GM23338 (cell line): ENCODE results near the gene MRPS10. TPM values are rescaled to one million over a fixed set of nuclear protein-coding genes. Genes with fewer than 3 reads are reported as not detected.

Experiments
- ATAC-seq: fragments of 200-7000 bp; cut with Tn5 transposase; 3 replicates; pipeline ENCODE4 v1.9.1; 2020
- DNase-seq: peaks from one replicate; pipeline ENCODE4 v3.0.0-alpha.2; 2015; ENCODE audit warnings: low spot score
- H2AFZ ChIP-seq: fragments of 200-600 bp; sonication (generic); 2 replicates; pipeline ENCODE4 v1.8.0; 2016; ENCODE audit warnings: antibody characterized with exemption, mild to moderate bottlenecking, moderate library complexity
- H3F3A ChIP-seq: fragments of 200-600 bp; sonication (generic); replicated peaks from 2 replicates; pipeline ENCODE4 v1.8.0; 2017; ENCODE audit warnings: antibody characterized with exemption, mixed run types, low read depth
- H3K27ac ChIP-seq: fragments of 200-600 bp; sonication (generic); 2 replicates; pipeline ENCODE4 v1.6.1; 2016; ENCODE audit warnings: low read depth
- H3K27me3 ChIP-seq: fragments of 200-600 bp; sonication (generic); 2 replicates; pipeline ENCODE4 v1.8.0; 2016; ENCODE audit warnings: mild to moderate bottlenecking, mixed run types, moderate library complexity; ENCODE audit not compliant: insufficient read depth
- H3K36me3 ChIP-seq: fragments of 200-600 bp; sonication (generic); 2 replicates; pipeline ENCODE4 v1.8.0; 2016; ENCODE audit warnings: mild to moderate bottlenecking; ENCODE audit not compliant: insufficient read depth
- H3K4me1 ChIP-seq: fragments of 200-600 bp; sonication (generic); 2 replicates; pipeline ENCODE4 v1.8.0; 2016; ENCODE audit warnings: mild to moderate bottlenecking, moderate library complexity; ENCODE audit not compliant: insufficient read depth
- H3K4me2 ChIP-seq: fragments of 200-600 bp; sonication (generic); 2 replicates; pipeline ENCODE4 v1.7.1; 2017; ENCODE audit warnings: mixed run types
- H3K4me3 ChIP-seq: fragments of 200-600 bp; sonication (generic); 2 replicates; pipeline ENCODE4 v1.6.1; 2016; ENCODE audit warnings: mixed run types
- H3K79me2 ChIP-seq: fragments of 200-600 bp; sonication (generic); replicated peaks from 2 replicates; pipeline ENCODE4 v1.8.0; 2017; ENCODE audit warnings: mild to moderate bottlenecking; ENCODE audit not compliant: insufficient read depth
- H3K9me2 ChIP-seq: fragments of 200-600 bp; sonication (generic); 2 replicates; pipeline ENCODE4 v1.8.0; 2017; ENCODE audit not compliant: insufficient read depth
- H4K20me1 ChIP-seq: fragments of 200-600 bp; sonication (generic); replicated peaks from 2 replicates; pipeline ENCODE4 v1.8.0; 2017; ENCODE audit warnings: mild to moderate bottlenecking; ENCODE audit not compliant: insufficient read depth
- H3K27ac Mint-ChIP-seq: 2 replicates; pipeline ENCODE4 v1.8.0; 2020; ENCODE audit warnings: inconsistent platforms, mild to moderate bottlenecking, moderate library complexity, mixed read lengths
- H3K27me3 Mint-ChIP-seq: 3 replicates; pipeline ENCODE4 v1.8.0; 2022; ENCODE audit warnings: low read depth, mild to moderate bottlenecking, moderate library complexity, mixed read lengths, inconsistent platforms; ENCODE audit not compliant: insufficient read depth, poor library complexity
- H3K36me3 Mint-ChIP-seq: 3 replicates; pipeline ENCODE4 v1.8.0; 2021; ENCODE audit warnings: low read depth, mild to moderate bottlenecking, inconsistent platforms, moderate library complexity, mixed read lengths
- H3K4me1 Mint-ChIP-seq: 3 replicates; pipeline ENCODE4 v1.8.0; 2020; ENCODE audit warnings: mild to moderate bottlenecking, inconsistent platforms, mixed read lengths
- H3K4me3 Mint-ChIP-seq: 3 replicates; pipeline ENCODE4 v1.8.0; 2021; ENCODE audit warnings: moderate library complexity, mild to moderate bottlenecking, inconsistent platforms, mixed read lengths
- H3K9me3 Mint-ChIP-seq: 3 replicates; pipeline ENCODE4 v1.8.0; 2020; ENCODE audit warnings: moderate library complexity, mild to moderate bottlenecking, inconsistent platforms, mixed read lengths
- CREB1 ChIP-seq: fragments of 250-450 bp; sonication (Bioruptor Pico); IDR thresholded peaks from 2 replicates; pipeline ENCODE4 v1.5.0; 2020; ENCODE audit warnings: low read depth, mild to moderate bottlenecking, moderate library complexity
- EZH2 ChIP-seq: fragments of 200-600 bp; sonication (generic); IDR thresholded peaks from one replicate; pipeline ENCODE4 v1.8.0; 2017; ENCODE audit warnings: antibody characterized with exemption, mild to moderate bottlenecking, low read depth; ENCODE audit not compliant: unreplicated experiment
- EZH2phosphoT487 ChIP-seq: fragments of 200-600 bp; sonication (generic); IDR thresholded peaks from one replicate; pipeline ENCODE4 v1.8.1; 2018; ENCODE audit warnings: antibody characterized with exemption; ENCODE audit not compliant: unreplicated experiment
- NANOG ChIP-seq: IDR thresholded peaks from 2 replicates; pipeline ENCODE4 v1.6.1; 2016; ENCODE audit warnings: antibody characterized with exemption, borderline replicate concordance
- POLR2AphosphoS5 ChIP-seq: IDR thresholded peaks from 2 replicates; pipeline ENCODE4 v1.6.1; 2016; ENCODE audit warnings: antibody characterized with exemption, low read depth
- ZNF114 ChIP-seq: fragments of 250-450 bp; sonication (Bioruptor Pico); IDR thresholded peaks from 2 replicates; pipeline ENCODE4 v1.5.0; 2020; ENCODE audit warnings: mild to moderate bottlenecking, moderate library complexity
- ZNF331 ChIP-seq: fragments of 250-450 bp; sonication (Bioruptor Pico); IDR thresholded peaks from 2 replicates; pipeline ENCODE4 v1.5.0; 2020; ENCODE audit warnings: low read depth, mild to moderate bottlenecking, moderate library complexity
- polyA plus RNA-seq: library from polyadenylated mRNA; unstranded; fragments of >200 nt; fragmentation: Nextera tagmentation; extraction: Ambion mirVana; gene quantifications from 2 replicates; pipeline ENCODE4 v1.2.1, GENCODE V29; 2016
- total RNA-seq: library from RNA; depleted of rRNA; stranded (reverse); fragments of >200 nt; shearing (Covaris generic); gene quantifications from 2 replicates; pipeline ENCODE4 v1.2.3, GENCODE V29; 2014
- TF ChIP-seq, protein P1 (sequence below): IDR thresholded peaks from one replicate; pipeline ENCODE4 v1.6.1; 2018; ENCODE audit warnings: antibody characterized with exemption; ENCODE audit not compliant: unreplicated experiment
- TF ChIP-seq, protein P2 (sequence below): fragments of 250-450 bp; sonication (Bioruptor Pico); IDR thresholded peaks from 2 replicates; pipeline ENCODE4 v1.5.0; 2020; ENCODE audit warnings: mild to moderate bottlenecking, moderate library complexity

Gene MRPS10
- total and polyA plus RNA-seq, 2 experiments from 2014 or later: 36.2 to 42.7 TPM

DNA sequence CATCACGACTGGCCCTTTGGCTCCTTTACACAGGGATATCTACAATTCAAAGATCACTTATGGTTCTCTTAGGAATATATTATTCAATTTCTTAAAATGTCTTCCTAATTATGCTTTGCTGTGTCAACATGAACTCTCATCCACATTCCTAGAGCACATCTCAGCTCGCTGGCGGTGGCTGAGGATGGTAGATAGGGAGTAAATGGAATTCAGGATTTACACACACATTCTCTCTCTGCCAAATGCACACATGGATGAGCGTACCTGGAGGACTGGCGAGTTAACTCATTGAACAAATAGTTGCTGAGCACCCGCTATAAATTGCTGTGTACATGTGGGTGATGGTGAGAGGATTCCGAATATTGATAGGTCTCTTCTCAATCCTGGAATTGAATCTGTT is 4.8 kb upstream of the MRPS10 start:
- no peaks in the 10 kb centered on the region for H3K27me3 ChIP-seq
- ATAC-seq (no peak), DNase-seq (no peak)
- no peak overlapping the region for H3K27ac Mint-ChIP-seq
- H3K4me3 Mint-ChIP-seq: no peak overlapping the region
- peaks cover 4% of the 10 kb centered on the region for H3K27me3 Mint-ChIP-seq
- peaks cover 17% of the 10 kb centered on the region; the same call in 1 of the 2 replicates for H3F3A ChIP-seq
- H3K9me2 ChIP-seq: no peaks in the 10 kb centered on the region
- H3K4me1 Mint-ChIP-seq: peaks cover 9% of the 10 kb centered on the region; the same call in 2 of the 3 replicates
- no peak overlapping the region for H3K27ac ChIP-seq
- no peak overlapping the region for H3K4me2 ChIP-seq
- TF ChIP-seq, protein P1, sequence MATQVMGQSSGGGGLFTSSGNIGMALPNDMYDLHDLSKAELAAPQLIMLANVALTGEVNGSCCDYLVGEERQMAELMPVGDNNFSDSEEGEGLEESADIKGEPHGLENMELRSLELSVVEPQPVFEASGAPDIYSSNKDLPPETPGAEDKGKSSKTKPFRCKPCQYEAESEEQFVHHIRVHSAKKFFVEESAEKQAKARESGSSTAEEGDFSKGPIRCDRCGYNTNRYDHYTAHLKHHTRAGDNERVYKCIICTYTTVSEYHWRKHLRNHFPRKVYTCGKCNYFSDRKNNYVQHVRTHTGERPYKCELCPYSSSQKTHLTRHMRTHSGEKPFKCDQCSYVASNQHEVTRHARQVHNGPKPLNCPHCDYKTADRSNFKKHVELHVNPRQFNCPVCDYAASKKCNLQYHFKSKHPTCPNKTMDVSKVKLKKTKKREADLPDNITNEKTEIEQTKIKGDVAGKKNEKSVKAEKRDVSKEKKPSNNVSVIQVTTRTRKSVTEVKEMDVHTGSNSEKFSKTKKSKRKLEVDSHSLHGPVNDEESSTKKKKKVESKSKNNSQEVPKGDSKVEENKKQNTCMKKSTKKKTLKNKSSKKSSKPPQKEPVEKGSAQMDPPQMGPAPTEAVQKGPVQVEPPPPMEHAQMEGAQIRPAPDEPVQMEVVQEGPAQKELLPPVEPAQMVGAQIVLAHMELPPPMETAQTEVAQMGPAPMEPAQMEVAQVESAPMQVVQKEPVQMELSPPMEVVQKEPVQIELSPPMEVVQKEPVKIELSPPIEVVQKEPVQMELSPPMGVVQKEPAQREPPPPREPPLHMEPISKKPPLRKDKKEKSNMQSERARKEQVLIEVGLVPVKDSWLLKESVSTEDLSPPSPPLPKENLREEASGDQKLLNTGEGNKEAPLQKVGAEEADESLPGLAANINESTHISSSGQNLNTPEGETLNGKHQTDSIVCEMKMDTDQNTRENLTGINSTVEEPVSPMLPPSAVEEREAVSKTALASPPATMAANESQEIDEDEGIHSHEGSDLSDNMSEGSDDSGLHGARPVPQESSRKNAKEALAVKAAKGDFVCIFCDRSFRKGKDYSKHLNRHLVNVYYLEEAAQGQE: no peak
- TF ChIP-seq ZNF114 (no peak), CREB1 (CRISPR knock-in tag) (no peak), EZH2 (no peak), NANOG (no peak), POLR2AphosphoS5 (no peak), ZNF331 (CRISPR knock-in tag) (no peak)
- no peak overlapping the region for H3K4me3 ChIP-seq
- H3K36me3 ChIP-seq: no peaks in the 10 kb centered on the region
- no peaks in the 10 kb centered on the region for H3K4me1 ChIP-seq
- no peaks in the 10 kb centered on the region for H4K20me1 ChIP-seq
- peaks cover 7% of the 10 kb centered on the region; the same call in 1 of the 3 replicates for H3K36me3 Mint-ChIP-seq
- H2AFZ ChIP-seq: no peak overlapping the region
- no peaks in the 10 kb centered on the region for H3K79me2 ChIP-seq
- no peaks in the 10 kb centered on the region for H3K9me3 Mint-ChIP-seq

DNA sequence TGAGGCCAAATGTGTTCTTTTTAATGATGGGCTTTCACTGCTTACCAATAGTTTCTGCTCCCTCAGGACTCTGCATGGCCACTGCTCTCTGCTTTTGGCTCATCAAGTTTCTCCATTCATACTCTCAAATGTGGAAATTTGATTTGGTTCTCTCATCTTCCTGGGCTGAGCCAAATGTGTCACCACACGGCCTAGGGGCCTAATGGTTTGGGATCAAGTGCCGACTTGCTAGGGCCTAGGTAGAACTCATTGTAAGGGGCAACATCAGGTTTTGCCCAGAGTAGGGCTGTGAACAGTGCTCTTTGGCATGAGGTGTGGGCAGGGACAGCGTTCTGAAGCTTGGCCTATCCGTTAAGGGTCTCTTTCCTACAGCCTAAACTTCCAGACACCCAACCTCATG is 3.9 kb upstream of the MRPS10 start:
- H3K27me3 Mint-ChIP-seq: peaks cover 6% of the 10 kb centered on the region
- no peaks in the 10 kb centered on the region for H3K9me2 ChIP-seq
- peaks cover 1% of the 10 kb centered on the region; the same call in 1 of the 3 replicates for H3K36me3 Mint-ChIP-seq
- no peak overlapping the region for H2AFZ ChIP-seq
- no peak overlapping the region for H3K27ac Mint-ChIP-seq
- no peak overlapping the region for H3K4me3 Mint-ChIP-seq
- H3K4me1 Mint-ChIP-seq: peaks cover 12% of the 10 kb centered on the region
- peaks cover 4% of the 10 kb centered on the region; the same call in 1 of the 2 replicates for H3K4me1 ChIP-seq
- no peaks in the 10 kb centered on the region for H3K9me3 Mint-ChIP-seq
- no peak overlapping the region for H3K4me2 ChIP-seq
- H3K4me3 ChIP-seq: no peak overlapping the region
- H3K27me3 ChIP-seq: no peaks in the 10 kb centered on the region
- peaks cover 8% of the 10 kb centered on the region for H3K79me2 ChIP-seq
- no peaks in the 10 kb centered on the region for H4K20me1 ChIP-seq
- H3K36me3 ChIP-seq: no peaks in the 10 kb centered on the region
- no peak for DNase-seq
- ATAC-seq: no peak
- H3K27ac ChIP-seq: no peak overlapping the region
- H3F3A ChIP-seq: peaks cover 16% of the 10 kb centered on the region; the same call in 1 of the 2 replicates
- TF ChIP-seq EZH2phosphoT487 (no peak), NANOG (no peak)
- TF ChIP-seq, protein P1: no peak
- TF ChIP-seq, protein P2, sequence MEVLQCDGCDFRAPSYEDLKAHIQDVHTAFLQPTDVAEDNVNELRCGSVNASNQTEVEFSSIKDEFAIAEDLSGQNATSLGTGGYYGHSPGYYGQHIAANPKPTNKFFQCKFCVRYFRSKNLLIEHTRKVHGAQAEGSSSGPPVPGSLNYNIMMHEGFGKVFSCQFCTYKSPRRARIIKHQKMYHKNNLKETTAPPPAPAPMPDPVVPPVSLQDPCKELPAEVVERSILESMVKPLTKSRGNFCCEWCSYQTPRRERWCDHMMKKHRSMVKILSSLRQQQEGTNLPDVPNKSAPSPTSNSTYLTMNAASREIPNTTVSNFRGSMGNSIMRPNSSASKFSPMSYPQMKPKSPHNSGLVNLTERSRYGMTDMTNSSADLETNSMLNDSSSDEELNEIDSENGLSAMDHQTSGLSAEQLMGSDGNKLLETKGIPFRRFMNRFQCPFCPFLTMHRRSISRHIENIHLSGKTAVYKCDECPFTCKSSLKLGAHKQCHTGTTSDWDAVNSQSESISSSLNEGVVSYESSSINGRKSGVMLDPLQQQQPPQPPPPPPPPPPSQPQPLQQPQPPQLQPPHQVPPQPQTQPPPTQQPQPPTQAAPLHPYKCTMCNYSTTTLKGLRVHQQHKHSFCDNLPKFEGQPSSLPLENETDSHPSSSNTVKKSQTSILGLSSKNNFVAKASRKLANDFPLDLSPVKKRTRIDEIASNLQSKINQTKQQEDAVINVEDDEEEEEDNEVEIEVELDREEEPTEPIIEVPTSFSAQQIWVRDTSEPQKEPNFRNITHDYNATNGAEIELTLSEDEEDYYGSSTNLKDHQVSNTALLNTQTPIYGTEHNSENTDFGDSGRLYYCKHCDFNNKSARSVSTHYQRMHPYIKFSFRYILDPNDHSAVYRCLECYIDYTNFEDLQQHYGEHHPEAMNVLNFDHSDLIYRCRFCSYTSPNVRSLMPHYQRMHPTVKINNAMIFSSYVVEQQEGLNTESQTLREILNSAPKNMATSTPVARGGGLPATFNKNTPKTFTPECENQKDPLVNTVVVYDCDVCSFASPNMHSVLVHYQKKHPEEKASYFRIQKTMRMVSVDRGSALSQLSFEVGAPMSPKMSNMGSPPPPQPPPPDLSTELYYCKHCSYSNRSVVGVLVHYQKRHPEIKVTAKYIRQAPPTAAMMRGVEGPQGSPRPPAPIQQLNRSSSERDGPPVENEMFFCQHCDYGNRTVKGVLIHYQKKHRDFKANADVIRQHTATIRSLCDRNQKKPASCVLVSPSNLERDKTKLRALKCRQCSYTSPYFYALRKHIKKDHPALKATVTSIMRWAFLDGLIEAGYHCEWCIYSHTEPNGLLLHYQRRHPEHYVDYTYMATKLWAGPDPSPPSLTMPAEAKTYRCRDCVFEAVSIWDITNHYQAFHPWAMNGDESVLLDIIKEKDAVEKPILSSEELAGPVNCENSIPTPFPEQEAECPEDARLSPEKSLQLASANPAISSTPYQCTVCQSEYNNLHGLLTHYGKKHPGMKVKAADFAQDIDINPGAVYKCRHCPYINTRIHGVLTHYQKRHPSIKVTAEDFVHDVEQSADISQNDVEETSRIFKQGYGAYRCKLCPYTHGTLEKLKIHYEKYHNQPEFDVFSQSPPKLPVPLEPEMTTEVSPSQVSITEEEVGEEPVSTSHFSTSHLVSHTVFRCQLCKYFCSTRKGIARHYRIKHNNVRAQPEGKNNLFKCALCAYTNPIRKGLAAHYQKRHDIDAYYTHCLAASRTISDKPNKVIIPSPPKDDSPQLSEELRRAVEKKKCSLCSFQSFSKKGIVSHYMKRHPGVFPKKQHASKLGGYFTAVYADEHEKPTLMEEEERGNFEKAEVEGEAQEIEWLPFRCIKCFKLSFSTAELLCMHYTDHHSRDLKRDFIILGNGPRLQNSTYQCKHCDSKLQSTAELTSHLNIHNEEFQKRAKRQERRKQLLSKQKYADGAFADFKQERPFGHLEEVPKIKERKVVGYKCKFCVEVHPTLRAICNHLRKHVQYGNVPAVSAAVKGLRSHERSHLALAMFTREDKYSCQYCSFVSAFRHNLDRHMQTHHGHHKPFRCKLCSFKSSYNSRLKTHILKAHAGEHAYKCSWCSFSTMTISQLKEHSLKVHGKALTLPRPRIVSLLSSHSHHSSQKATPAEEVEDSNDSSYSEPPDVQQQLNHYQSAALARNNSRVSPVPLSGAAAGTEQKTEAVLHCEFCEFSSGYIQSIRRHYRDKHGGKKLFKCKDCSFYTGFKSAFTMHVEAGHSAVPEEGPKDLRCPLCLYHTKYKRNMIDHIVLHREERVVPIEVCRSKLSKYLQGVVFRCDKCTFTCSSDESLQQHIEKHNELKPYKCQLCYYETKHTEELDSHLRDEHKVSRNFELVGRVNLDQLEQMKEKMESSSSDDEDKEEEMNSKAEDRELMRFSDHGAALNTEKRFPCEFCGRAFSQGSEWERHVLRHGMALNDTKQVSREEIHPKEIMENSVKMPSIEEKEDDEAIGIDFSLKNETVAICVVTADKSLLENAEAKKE (CRISPR knock-in tag): no peak
